RWPE2 (cell line): Measurements from ENCODE around the gene TSPAN6.
A peak's percentile ranks its signal among the peaks of the same experiment; 100 is the strongest.

Experiments
- ATAC-seq: fragments of 200-7000 bp; cut with Tn5 transposase; 3 replicates; pipeline ENCODE4 v1.9.1; 2021; ENCODE audit warnings: low read depth
- DNase-seq: peaks from one replicate; pipeline ENCODE4 v3.0.0-alpha.2; 2020; ENCODE audit warnings: low spot score
- H3K27ac ChIP-seq: fragments of 450-650 bp; 2 replicates; pipeline ENCODE4 v1.5.1; 2017; ENCODE audit warnings: mild to moderate bottlenecking; ENCODE audit not compliant: poor library complexity, severe bottlenecking
- H3K27me3 ChIP-seq: fragments of 250-450 bp; sonication (Bioruptor Pico); 2 replicates; pipeline ENCODE4 v1.5.1; 2021; ENCODE audit warnings: mild to moderate bottlenecking, moderate library complexity; ENCODE audit not compliant: insufficient read depth, poor library complexity, severe bottlenecking
- H3K36me3 ChIP-seq: fragments of 250-450 bp; sonication (Bioruptor Pico); 2 replicates; pipeline ENCODE4 v1.5.1; 2020; ENCODE audit warnings: low read depth, mild to moderate bottlenecking, moderate library complexity
- H3K4me1 ChIP-seq: fragments of 250-450 bp; sonication (Bioruptor Pico); 2 replicates; pipeline ENCODE4 v1.5.1; 2021; ENCODE audit warnings: mild to moderate bottlenecking, moderate library complexity; ENCODE audit not compliant: insufficient read depth, poor library complexity, severe bottlenecking
- H3K4me3 ChIP-seq: fragments of 250-450 bp; sonication (Bioruptor Pico); 2 replicates; pipeline ENCODE4 v1.5.1; 2021; ENCODE audit warnings: mild to moderate bottlenecking, moderate library complexity; ENCODE audit not compliant: severe bottlenecking
- H3K9me3 ChIP-seq: fragments of 250-450 bp; sonication (Bioruptor Pico); 2 replicates; pipeline ENCODE4 v1.5.1; 2021; ENCODE audit warnings: mild to moderate bottlenecking, moderate library complexity; ENCODE audit not compliant: severe bottlenecking
- CTCF ChIP-seq: fragments of 450-650 bp; IDR thresholded peaks from one replicate; pipeline ENCODE4 v1.5.1; 2017; ENCODE audit warnings: mild to moderate bottlenecking, moderate library complexity; ENCODE audit not compliant: poor library complexity, severe bottlenecking

Gene TSPAN6

GRCh38 chrX:100648458-100649417, 12.1 kb upstream of the TSPAN6 start:
- ATAC-seq (no peak), DNase-seq (no peak)
- Histone ChIP-seq H3K9me3 (no peaks in the 10 kb centered on the region), H3K4me3 (no peak overlapping the region), H3K36me3 (no peaks in the 10 kb centered on the region), H3K4me1 (peaks cover 7% of the 10 kb centered on the region), H3K27ac (peak overlapping the region; percentile 46), H3K27me3 (no peaks in the 10 kb centered on the region)
- TF ChIP-seq CTCF = no peak

- H3K27ac ChIP-seq = no peak overlapping the region
- ATAC-seq = no peak
- TF ChIP-seq CTCF = no peak
- H3K36me3 ChIP-seq = no peaks in the 10 kb centered on the region
- DNase-seq = no peak
- H3K9me3 ChIP-seq = no peaks in the 10 kb centered on the region
- no peak overlapping the region for H3K4me3 ChIP-seq
- H3K4me1 ChIP-seq = peaks cover 17% of the 10 kb centered on the region
- H3K27me3 ChIP-seq = no peaks in the 10 kb centered on the region
These were observed 11.1 kb upstream of the TSPAN6 start for GRCh38 chrX:100647739-100648138.

GRCh38 chrX:100647095-100647494, 10.5 kb upstream of the TSPAN6 start:
- no peaks in the 10 kb centered on the region for H3K36me3 ChIP-seq
- no peaks in the 10 kb centered on the region for H3K9me3 ChIP-seq
- no peaks in the 10 kb centered on the region for H3K27me3 ChIP-seq
- H3K27ac ChIP-seq = no peak overlapping the region
- no peak for TF ChIP-seq CTCF
- ATAC-seq = no peak
- peaks cover 23% of the 10 kb centered on the region for H3K4me1 ChIP-seq
- no peak for DNase-seq
- no peak overlapping the region for H3K4me3 ChIP-seq

DNA sequence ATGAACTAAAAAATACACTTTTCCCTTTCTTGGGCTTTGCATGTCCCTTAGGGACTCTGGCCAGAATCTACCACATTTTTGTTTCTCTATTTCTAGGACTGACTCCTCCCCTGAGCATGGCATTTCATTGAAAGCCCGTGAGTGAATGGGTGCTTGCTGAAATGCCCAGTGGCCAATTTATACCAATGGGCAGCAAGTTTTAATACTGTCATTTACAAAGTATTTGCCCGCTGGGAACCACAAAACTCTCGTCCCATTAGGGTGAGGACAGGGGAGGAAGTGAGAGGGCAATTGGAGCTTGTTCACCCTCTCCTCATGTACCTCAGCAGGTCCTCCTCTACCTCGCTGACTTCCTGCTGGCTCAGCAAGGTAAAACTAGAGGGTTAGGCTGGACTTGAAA, 8.5 kb upstream of the TSPAN6 start:
- no peaks in the 10 kb centered on the region for H3K36me3 ChIP-seq
- no peak; the same call in 1 of the 3 replicates for ATAC-seq
- peaks cover 30% of the 10 kb centered on the region for H3K4me1 ChIP-seq
- H3K27me3 ChIP-seq = no peaks in the 10 kb centered on the region
- TF ChIP-seq CTCF = no peak
- no peaks in the 10 kb centered on the region for H3K9me3 ChIP-seq
- peak overlapping the region; percentile 21 for H3K4me3 ChIP-seq
- H3K27ac ChIP-seq = peak overlapping the region; percentile 80
- DNase-seq = no peak
